ENCODE results near the gene GABPB2.
A peak's percentile ranks its signal among the peaks of the same experiment; 100 is the strongest.

GABPB2 gene

DNA sequence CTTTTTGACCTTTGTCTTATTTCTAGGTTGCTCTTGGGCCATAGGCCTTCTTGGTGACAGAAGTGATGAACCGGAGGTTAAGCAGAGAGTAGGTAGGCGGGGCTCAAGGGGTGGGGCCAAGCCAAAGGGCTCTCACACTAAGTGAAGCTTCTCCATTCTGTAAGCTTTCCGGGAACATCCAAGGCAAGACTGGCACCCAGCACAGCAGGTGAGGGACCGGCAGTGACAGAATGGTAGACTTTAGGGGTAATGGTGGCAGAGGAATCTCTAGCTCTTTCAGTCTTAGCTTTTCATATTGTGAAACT lies 85.9 kb downstream of the GABPB2 start, which contains the start of gene TNFAIP8L2:
Gene TNFAIP8L2, plus strand, starts transcription at position 135 of the 305 bp plus-strand sequence. CDS start 2,049 bp downstream, outside the sequence.
- Mint-ChIP-seq H3K4me1 (peaks cover 24 to 52% of the 10 kb centered on the region in 2 donors), H3K4me3 (peak within 1 kb of the TSS; percentile 96 to 100), H3K27ac (peak within 1 kb of the TSS; percentile 98), H3K27me3 (no peaks in the 10 kb centered on the region), H3K9me3 (no peaks in the 10 kb centered on the region), H3K36me3 (peaks cover 23 to 39% of the 10 kb centered on the region in 2 donors)
- peak; percentile 85 to 89 for ATAC-seq (replicated peaks)
- peak; percentile 57 for DNase-seq

DNA sequence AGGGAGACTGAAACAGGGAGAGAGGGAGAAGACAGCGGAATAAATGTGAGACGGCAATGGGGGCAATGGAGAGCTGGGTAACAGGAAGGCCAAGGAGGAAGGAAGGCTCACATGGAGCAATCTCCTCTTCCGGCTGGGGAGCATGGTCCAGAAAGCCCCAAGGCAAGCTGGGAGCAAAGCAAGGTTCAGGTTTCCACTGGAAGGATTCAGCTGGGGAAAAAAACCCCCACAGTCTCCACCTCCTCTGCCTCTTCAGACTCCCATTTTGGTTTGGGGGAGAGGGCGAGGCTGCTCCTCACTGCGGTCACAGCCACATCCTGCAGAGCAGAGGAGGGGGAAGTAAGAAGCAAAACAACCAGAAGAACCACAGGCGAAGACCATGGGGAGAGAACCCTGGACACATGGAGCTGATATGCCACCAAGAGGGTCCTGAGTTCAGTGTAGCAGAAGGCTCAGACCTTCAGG lies 86.5 kb downstream of the GABPB2 start:
- Mint-ChIP-seq H3K36me3 (peaks cover 23 to 43% of the 10 kb centered on the region in 2 donors), H3K27ac (peak overlapping the region; percentile 98), H3K4me3 (peak overlapping the region; percentile 96 to 100), H3K9me3 (no peaks in the 10 kb centered on the region), H3K27me3 (no peaks in the 10 kb centered on the region), H3K4me1 (peaks cover 24 to 55% of the 10 kb centered on the region in 2 donors)
- ATAC-seq (replicated peaks) = peak; percentile 44
- DNase-seq = no peak

DNA sequence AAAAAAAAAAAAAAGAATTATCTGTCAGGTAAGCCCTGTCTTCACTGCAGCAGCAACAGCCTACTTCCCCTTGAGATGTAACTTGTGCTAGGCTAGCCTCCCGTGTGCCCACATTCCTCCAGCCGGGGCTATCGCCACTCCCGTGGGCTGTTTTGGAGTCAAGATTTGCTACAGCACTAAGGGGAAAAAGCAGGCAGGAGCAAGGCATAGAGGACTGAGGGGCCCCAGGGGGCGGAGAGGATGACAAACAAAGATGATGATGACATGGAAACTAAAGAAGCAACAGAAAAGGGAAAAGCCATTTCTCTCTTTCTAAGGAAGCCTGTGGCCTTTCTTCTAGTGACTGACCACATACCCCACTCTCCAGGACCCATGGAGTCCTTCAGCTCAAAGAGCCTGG lies 87.8 kb downstream of the GABPB2 start:
- peak overlapping the region; percentile 98 for H3K27ac Mint-ChIP-seq
- peaks cover 23 to 49% of the 10 kb centered on the region in 2 donors for H3K36me3 Mint-ChIP-seq
- peaks cover 24 to 61% of the 10 kb centered on the region in 2 donors for H3K4me1 Mint-ChIP-seq
- ATAC-seq (replicated peaks) (peak; percentile 29 to 37), DNase-seq (no peak)
- H3K4me3 Mint-ChIP-seq = peak overlapping the region; percentile 96 to 100
- no peaks in the 10 kb centered on the region for H3K9me3 Mint-ChIP-seq
- H3K27me3 Mint-ChIP-seq = no peaks in the 10 kb centered on the region

DNA sequence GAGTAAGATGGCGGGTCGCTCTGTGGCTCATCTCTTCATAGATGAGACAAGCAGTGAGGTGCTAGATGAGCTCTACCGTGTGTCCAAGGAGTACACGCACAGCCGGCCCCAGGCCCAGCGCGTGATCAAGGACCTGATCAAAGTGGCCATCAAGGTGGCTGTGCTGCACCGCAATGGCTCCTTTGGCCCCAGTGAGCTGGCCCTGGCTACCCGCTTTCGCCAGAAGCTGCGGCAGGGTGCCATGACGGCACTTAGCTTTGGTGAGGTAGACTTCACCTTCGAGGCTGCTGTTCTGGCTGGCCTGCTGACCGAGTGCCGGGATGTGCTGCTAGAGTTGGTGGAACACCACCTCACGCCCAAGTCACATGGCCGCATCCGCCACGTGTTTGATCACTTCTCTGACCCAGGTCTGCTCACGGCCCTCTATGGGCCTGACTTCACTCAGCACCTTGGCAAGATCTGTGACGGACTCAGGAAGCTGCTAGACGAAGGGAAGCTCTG lies 88.2 kb downstream of the GABPB2 start:
- DNase-seq = no peak
- Mint-ChIP-seq H3K27ac (peak overlapping the region; percentile 98), H3K36me3 (peaks cover 23 to 49% of the 10 kb centered on the region in 2 donors), H3K27me3 (no peaks in the 10 kb centered on the region), H3K4me1 (peaks cover 24 to 61% of the 10 kb centered on the region in 2 donors), H3K9me3 (no peaks in the 10 kb centered on the region), H3K4me3 (peak overlapping the region; percentile 96 to 100)
- ATAC-seq (replicated peaks) = peak; percentile 15 to 22

DNA sequence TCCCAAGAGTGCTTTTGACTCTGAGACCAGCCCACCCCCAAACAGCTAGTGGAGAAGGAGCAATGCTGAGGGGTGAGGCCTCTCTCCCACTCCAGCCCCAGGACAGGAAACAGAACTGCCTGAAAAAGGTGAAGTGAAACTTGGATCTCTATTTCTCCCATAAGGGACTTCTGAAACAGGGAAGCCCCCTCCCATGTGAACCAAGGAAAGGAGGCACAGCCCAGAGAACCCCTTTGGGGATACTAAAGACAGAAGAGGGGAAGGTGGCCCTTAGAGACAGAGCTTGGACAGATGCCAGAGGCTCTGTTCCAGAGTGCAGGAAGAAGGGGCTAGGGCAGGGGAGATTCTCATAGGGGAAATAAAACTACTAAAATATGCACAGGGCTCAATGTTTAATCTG lies 88.8 kb downstream of the GABPB2 start:
- peaks cover 23 to 49% of the 10 kb centered on the region in 2 donors for H3K36me3 Mint-ChIP-seq
- peak overlapping the region; percentile 98 for H3K27ac Mint-ChIP-seq
- ATAC-seq (replicated peaks) (peak in 1 of 2 donors; percentile 4), DNase-seq (no peak)
- H3K9me3 Mint-ChIP-seq = no peaks in the 10 kb centered on the region
- peaks cover 27 to 66% of the 10 kb centered on the region in 2 donors for H3K4me1 Mint-ChIP-seq
- no peaks in the 10 kb centered on the region for H3K27me3 Mint-ChIP-seq
- peak overlapping the region; percentile 58 to 74 for H3K4me3 Mint-ChIP-seq

DNA sequence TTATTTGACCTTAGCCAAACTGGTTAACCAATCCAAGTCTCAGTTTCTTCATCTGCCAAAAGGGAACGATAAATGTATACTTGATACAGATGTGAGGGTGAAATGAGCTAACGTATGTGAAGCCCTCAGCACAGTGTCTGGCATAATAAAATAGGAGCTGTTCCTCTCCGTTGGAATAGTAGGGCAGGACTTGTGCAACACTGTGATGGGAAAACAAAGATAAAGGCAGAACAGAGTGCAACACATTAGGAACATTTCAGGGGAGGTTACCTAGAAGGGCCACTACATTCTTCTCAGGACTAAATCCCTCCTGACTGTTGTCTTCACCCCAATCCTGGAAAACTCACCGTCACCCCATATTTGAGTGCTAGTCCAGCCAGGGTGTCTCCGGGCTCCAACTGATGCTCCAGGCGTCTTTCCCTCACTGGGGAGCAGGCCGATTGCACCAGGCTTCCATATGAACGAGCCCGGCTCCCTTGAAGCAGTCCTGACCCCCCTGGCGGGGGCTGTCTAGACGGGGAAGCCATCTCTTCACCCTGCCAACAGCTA lies 94.2 kb downstream of the GABPB2 start:
- no peak for ATAC-seq (replicated peaks)
- peaks cover 27 to 67% of the 10 kb centered on the region in 2 donors for H3K4me1 Mint-ChIP-seq

DNA sequence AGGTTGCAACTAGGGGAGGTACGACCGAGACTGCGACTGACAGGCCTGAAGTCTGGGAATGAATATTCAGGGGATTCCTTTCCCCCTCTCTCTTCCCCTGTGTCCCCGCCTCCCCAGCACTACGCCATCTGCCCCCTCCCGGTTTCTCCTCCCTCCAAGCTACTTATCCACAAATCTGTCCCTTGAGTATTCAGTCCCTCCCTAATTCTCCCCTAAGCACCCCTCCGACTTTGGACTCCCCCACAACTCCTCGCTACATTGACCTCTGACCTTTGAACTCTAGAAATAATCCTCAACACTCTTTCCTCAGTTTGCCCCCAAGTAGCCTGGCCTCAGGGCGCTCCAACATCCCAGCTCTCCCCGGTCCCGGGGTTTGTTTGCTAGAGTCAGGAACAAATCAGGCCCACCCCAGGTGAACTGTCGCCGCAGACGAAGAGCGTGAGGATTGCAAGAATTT lies 94.7 kb downstream of the GABPB2 start:
- H3K4me1 Mint-ChIP-seq = peaks cover 26 to 63% of the 10 kb centered on the region in 2 donors
- H3K4me3 Mint-ChIP-seq = peak overlapping the region; percentile 92 to 94
- ATAC-seq (replicated peaks) (peak in 1 of 2 donors; percentile 2), DNase-seq (no peak)
- no peaks in the 10 kb centered on the region for H3K9me3 Mint-ChIP-seq
- H3K27ac Mint-ChIP-seq = peak overlapping the region; percentile 96
- H3K36me3 Mint-ChIP-seq = peaks cover 31 to 50% of the 10 kb centered on the region in 2 donors
- no peaks in the 10 kb centered on the region for H3K27me3 Mint-ChIP-seq

More for the DNA sequence above, 94.2 kb downstream of the GABPB2 start:
- Mint-ChIP-seq H3K9me3 (no peaks in the 10 kb centered on the region), H3K4me3 (peak overlapping the region; percentile 92 to 94), H3K27me3 (no peaks in the 10 kb centered on the region), H3K36me3 (peaks cover 31 to 53% of the 10 kb centered on the region in 2 donors), H3K27ac (peak overlapping the region; percentile 96)
- no peak for DNase-seq

DNA sequence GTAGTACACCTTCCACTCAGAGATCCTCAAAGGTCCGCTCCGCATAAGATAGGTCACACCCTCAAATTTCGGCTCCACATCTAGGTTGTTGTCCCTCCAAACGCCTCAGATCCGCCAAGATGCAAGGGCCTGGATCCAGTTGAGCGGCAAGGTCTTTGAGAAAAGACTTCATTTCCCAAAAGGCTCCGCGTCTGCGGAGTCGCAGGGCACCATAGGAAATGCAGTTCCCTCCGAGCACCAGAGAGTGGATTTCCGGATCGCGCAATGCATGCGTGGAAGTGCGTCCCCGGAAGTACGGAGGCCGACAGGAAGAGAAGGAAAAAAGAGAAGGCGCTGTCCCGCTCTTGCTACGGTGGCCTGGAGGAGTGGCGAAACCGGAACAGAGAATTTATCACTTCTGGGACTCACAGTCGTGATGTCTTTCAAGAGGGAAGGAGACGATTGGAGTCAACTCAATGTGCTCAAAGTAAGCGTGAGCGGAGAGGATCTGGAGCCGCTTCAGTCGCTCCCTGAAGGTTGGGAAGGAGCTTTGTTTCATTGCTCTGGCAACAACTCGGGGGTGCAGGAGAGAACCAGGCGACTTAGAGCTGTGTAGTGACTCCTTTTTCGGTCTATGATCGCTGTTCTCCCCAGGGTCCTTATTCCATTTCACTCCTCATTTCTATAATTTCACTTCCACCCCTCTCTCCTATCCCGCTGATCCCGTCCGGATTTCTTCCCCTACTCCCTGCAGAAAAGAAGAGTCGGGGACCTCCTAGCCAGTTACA lies 95.4 kb downstream of the GABPB2 start, which contains the start of the genes LYSMD1 and SCNM1:
Gene LYSMD1, minus strand, starts transcription at position 165 of the 767 bp plus-strand sequence. CDS start 644 bp downstream, outside the sequence.
Gene SCNM1, plus strand, starts transcription at position 407 of the 767 bp plus-strand sequence. Its CDS starts 9 bp downstream, at position 416.
- H3K4me3 Mint-ChIP-seq = peak within 1 kb of the TSS; percentile 92 to 94
- H3K27ac Mint-ChIP-seq = peak within 1 kb of the TSS; percentile 96
- H3K36me3 Mint-ChIP-seq = peaks cover 32 to 51% of the 10 kb centered on the region in 2 donors
- DNase-seq (peak; percentile 97), ATAC-seq (replicated peaks) (peak; percentile 94 to 95)
- no peaks in the 10 kb centered on the region for H3K27me3 Mint-ChIP-seq
- no peaks in the 10 kb centered on the region for H3K9me3 Mint-ChIP-seq
- H3K4me1 Mint-ChIP-seq = peaks cover 26 to 59% of the 10 kb centered on the region in 2 donors

DNA sequence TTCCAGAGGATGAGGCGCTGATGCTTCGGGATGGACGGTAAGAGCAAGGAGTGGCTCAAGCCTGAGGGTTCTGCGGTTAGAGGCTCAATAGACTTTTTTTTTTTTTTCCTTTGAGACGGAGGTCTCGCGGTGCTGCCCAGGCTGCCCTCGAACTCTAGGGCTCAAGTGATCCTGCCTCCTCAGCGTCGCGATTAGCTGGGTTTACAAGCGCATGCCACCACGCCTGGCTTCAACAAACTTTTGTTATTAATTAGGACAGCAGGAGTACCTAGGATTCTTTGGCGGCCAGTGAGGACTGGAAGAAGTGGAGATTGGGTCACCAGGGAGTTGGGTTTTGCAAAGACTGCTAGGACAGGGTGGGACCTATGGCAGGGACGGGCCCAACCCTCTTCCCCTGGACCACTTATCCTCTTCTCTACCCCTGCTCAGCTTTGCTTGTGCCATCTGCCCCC lies 96.0 kb downstream of the GABPB2 start:
- peaks cover 26 to 56% of the 10 kb centered on the region in 2 donors for H3K4me1 Mint-ChIP-seq
- peak overlapping the region; percentile 96 for H3K27ac Mint-ChIP-seq
- H3K27me3 Mint-ChIP-seq = no peaks in the 10 kb centered on the region
- H3K4me3 Mint-ChIP-seq = peak overlapping the region; percentile 92 to 94
- no peak for DNase-seq
- H3K36me3 Mint-ChIP-seq = peaks cover 36 to 52% of the 10 kb centered on the region in 2 donors
- no peaks in the 10 kb centered on the region for H3K9me3 Mint-ChIP-seq
- peak; percentile 37 to 46 for ATAC-seq (replicated peaks)

DNA sequence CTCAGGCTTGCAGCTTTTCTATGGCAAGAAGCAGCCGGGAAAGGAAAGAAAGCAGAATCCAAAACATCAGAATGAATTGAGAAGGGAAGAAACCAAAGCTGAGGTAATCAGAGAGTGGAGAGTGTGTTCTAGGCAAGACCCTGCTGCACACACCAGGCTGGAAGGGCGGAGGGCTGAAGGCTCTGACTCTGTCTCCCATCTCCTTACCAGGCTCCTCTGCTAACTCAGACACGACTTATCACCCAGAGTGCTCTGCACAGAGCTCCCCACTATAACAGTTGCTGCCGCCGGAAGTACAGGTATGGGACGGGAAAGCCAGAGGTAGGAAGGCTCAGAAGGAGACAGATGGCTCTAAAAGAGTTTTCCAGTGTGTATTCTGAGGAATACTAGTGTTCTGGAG lies 96.6 kb downstream of the GABPB2 start:
- no peak for ATAC-seq (replicated peaks)

DNA sequence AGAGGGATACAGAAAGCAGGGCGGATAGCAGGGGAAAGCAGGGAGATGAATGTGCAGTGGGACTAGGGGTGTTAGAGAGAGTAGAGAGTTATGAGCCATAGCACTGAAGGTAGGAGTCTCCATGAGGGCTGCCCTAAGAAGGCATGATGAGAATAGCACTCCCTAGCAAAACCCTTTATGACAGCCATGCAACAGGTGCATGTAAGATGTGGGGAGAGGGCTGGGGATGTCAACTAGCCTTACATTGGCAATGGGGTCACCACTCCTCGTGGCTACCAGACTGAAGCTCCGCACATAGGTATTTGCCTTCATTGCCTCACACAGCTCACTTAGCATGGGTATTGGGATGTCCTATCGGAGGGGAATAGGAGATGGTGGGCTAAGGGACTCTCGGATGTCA lies 100.6 kb downstream of the GABPB2 start:
- Mint-ChIP-seq H3K9me3 (no peaks in the 10 kb centered on the region), H3K36me3 (peaks cover 55 to 63% of the 10 kb centered on the region in 2 donors), H3K27me3 (no peaks in the 10 kb centered on the region), H3K4me3 (no peak overlapping the region), H3K4me1 (peaks cover 12 to 35% of the 10 kb centered on the region in 2 donors), H3K27ac (no peak overlapping the region)
- no peak for ATAC-seq (replicated peaks)
- no peak for DNase-seq

More for the DNA sequence above, 96.6 kb downstream of the GABPB2 start:
- Mint-ChIP-seq H3K27ac (peak overlapping the region; percentile 96), H3K4me3 (peak overlapping the region; percentile 92 to 94), H3K27me3 (no peaks in the 10 kb centered on the region), H3K36me3 (peaks cover 41 to 54% of the 10 kb centered on the region in 2 donors), H3K4me1 (peaks cover 26 to 54% of the 10 kb centered on the region in 2 donors), H3K9me3 (no peaks in the 10 kb centered on the region)
- no peak for DNase-seq
